Stomach (tissue), 9 donors: ENCODE measurements around the gene GTPBP8. TPM values are rescaled to one million over a fixed set of nuclear protein-coding genes. Genes with fewer than 3 reads are reported as not detected.

Experiments used
- DNase-seq, 2 donors: peaks; one replicate each; pipeline versions ENCODE4 v3.0.0 to v3.0.0-alpha.2; 2013 to 2019
- H3K27ac ChIP-seq, 5 donors: fragments of 200-600 bp in 4 of 5; sonication (generic) in 4 of 5; one replicate each; pipeline ENCODE4 v1.5.1; 2013 to 2019; ENCODE audit warnings: mild to moderate bottlenecking in 1 of 5, moderate library complexity in 1 of 5
- H3K27me3 ChIP-seq, 3 donors: fragments of 200-600 bp; sonication (generic); one replicate each; pipeline ENCODE4 v1.5.1; 2017 to 2019; ENCODE audit warnings: mixed run types in 1 of 3
- H3K36me3 ChIP-seq, 4 donors: fragments of 200-600 bp; sonication (generic); 1 replicate in 3 of 4; 2 replicates in 1 of 4; pipeline ENCODE4 v1.5.1; 2016 to 2019
- H3K4me1 ChIP-seq, 4 donors: fragments of 200-600 bp; sonication (generic); one replicate each; pipeline ENCODE4 v1.5.1; 2016 to 2019
- H3K4me3 ChIP-seq, 4 donors: fragments of 200-600 bp; sonication (generic) in 3 of 4; one replicate each; pipeline ENCODE4 v1.5.1; 2016 to 2019; ENCODE audit warnings: mild to moderate bottlenecking in 1 of 4
- H3K9me3 ChIP-seq, 4 donors: fragments of 200-600 bp; sonication (generic); one replicate each; pipeline ENCODE4 v1.5.1; 2016 to 2019
- EP300 ChIP-seq: sonication (generic); formaldehyde crosslinking; IDR thresholded peaks from one replicate; pipeline ENCODE4 v1.6.1; 2017; ENCODE audit warnings: antibody characterized with exemption
- POLR2A ChIP-seq, 4 donors: fragments of 450-650 bp; IDR thresholded peaks; one replicate each; pipeline ENCODE4 v1.6.1; 2016; ENCODE audit warnings: antibody characterized with exemption in 4 of 4, control low read depth in 2 of 4, mild to moderate bottlenecking in 1 of 4, moderate library complexity in 1 of 4
- POLR2AphosphoS5 ChIP-seq, 3 donors: sonication (generic); formaldehyde crosslinking; IDR thresholded peaks; one replicate each; pipeline ENCODE4 v1.6.1; 2016; ENCODE audit warnings: antibody characterized with exemption in 3 of 3
- WGBS, 5 donors: extraction: QIAGEN DNeasy Blood & Tissue Kit in 3 of 5; methylation state at CpG; one replicate each; pipeline versions ENCODE4 v1.1.5 to v1.1.7; 2013 to 2018; 5-methylcytosine and 5-hydroxymethylcytosine counted together
- intact Hi-C: fragments of 100-400 bp; cut with DNase I; formaldehyde crosslinking; loops from one replicate; pipeline ENCODE4 v1.15.1; 2023; ENCODE audit warnings: low total_unique reads
- polyA plus RNA-seq, 3 donors: library from polyadenylated mRNA; stranded (reverse); fragments of 200-250 nt; gene quantifications; one replicate each; pipeline ENCODE4 v1.2.3, GENCODE V29; 2013
- total RNA-seq, 5 donors: library from RNA; depleted of rRNA; stranded (reverse); fragments of >200 nt; gene quantifications; one replicate each; pipeline versions ENCODE4 v1.1.0 to v1.2.3, GENCODE V29; 2014 to 2016
- TF ChIP-seq, protein P1 (sequence below), 7 experiments: fragments of 450-650 bp in 4 of 7; fragments of 200-600 bp in 3 of 7; sonication (generic) in 3 of 7; IDR thresholded peaks; one replicate each; pipeline ENCODE4 v1.5.1; 2016 to 2019; ENCODE audit warnings: antibody characterized with exemption in 7 of 7, control low read depth in 2 of 7, mild to moderate bottlenecking in 1 of 7
- donor health status: healthy with polysubstance abuse.
- donor health status: Bipolar disorder and iron deficiency.
- donor health status: healthy.

Gene GTPBP8
- total and polyA plus RNA-seq, 8 donors = 7.5 to 19.8 (median 12.6) TPM; not detected in 1

DNA sequence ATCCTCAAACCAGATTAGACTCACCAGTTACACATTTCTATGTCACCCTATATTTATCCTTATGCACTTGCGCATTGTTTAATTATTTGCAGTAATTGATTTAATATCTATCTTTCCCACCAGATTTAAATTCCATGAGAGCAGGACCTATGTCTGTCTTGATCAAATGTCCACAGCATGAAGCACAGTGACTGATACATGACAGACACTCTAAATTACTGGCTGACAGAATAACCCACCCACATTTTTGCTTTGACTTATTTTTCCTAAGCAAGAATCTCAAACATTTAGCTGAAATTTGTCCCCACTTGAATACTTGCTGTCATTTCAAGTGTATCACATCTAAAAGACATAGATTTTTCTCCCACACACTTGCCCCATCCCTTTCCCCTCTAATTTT, 23.4 kb upstream of the GTPBP8 start:
- intact Hi-C loops = no loop called here
- no peak for DNase-seq
- no peaks in the 10 kb centered on the region for H3K4me1 ChIP-seq
- H3K9me3 ChIP-seq = peaks cover 0 to 17% (median 10%) of the 10 kb centered on the region in 4 donors
- 95 to 100% (median 97%) methylated on average over 1 of the region's 1 CpG for WGBS, 5 donors
- H3K27me3 ChIP-seq = peaks cover 0 to 4% (median 0%) of the 10 kb centered on the region in 3 donors
- H3K36me3 ChIP-seq = no peaks in the 10 kb centered on the region
- H3K4me3 ChIP-seq = no peak overlapping the region
- H3K27ac ChIP-seq = no peak overlapping the region
- TF ChIP-seq POLR2A (IDR thresholded peaks at IDR 0.05) = no peak
- TF ChIP-seq, protein P1, sequence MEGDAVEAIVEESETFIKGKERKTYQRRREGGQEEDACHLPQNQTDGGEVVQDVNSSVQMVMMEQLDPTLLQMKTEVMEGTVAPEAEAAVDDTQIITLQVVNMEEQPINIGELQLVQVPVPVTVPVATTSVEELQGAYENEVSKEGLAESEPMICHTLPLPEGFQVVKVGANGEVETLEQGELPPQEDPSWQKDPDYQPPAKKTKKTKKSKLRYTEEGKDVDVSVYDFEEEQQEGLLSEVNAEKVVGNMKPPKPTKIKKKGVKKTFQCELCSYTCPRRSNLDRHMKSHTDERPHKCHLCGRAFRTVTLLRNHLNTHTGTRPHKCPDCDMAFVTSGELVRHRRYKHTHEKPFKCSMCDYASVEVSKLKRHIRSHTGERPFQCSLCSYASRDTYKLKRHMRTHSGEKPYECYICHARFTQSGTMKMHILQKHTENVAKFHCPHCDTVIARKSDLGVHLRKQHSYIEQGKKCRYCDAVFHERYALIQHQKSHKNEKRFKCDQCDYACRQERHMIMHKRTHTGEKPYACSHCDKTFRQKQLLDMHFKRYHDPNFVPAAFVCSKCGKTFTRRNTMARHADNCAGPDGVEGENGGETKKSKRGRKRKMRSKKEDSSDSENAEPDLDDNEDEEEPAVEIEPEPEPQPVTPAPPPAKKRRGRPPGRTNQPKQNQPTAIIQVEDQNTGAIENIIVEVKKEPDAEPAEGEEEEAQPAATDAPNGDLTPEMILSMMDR (IDR thresholded peaks at IDR 0.05) = no peak
- TF ChIP-seq EP300 = no peak
- no peak for TF ChIP-seq POLR2AphosphoS5 (IDR thresholded peaks at IDR 0.05)

DNA sequence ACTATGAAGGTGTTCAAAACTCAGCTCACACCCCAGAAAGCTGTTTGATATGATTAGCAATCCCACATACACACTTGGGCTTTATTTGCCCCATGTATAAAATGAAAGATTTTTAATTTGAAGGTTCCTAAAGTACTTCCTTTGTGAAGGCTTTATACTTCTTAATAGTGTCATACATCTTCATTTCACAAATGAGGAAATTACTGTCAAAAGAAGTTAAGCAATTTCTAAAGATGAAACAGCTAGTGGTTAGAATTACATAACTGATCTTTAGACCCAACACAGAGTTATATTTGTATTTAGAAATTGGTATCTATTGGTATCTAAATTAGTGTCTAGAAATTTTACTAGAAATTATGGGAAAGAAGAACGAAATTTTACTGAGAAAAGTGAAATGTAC, 23.0 kb upstream of the GTPBP8 start:
- peaks cover 0 to 15% (median 10%) of the 10 kb centered on the region in 4 donors for H3K9me3 ChIP-seq
- intact Hi-C loops = no loop called here
- peaks cover 0 to 4% (median 0%) of the 10 kb centered on the region in 3 donors for H3K27me3 ChIP-seq
- 48 to 72% (median 59%) methylated on average over 1 of the region's 1 CpG for WGBS, 5 donors
- H3K27ac ChIP-seq = no peak overlapping the region
- no peak overlapping the region for H3K4me3 ChIP-seq
- H3K4me1 ChIP-seq = no peaks in the 10 kb centered on the region
- no peak for DNase-seq
- no peaks in the 10 kb centered on the region for H3K36me3 ChIP-seq
- TF ChIP-seq, protein P1 (IDR thresholded peaks at IDR 0.05) = no peak
- no peak for TF ChIP-seq POLR2A (IDR thresholded peaks at IDR 0.05)
- no peak for TF ChIP-seq POLR2AphosphoS5 (IDR thresholded peaks at IDR 0.05)
- TF ChIP-seq EP300 = no peak

DNA sequence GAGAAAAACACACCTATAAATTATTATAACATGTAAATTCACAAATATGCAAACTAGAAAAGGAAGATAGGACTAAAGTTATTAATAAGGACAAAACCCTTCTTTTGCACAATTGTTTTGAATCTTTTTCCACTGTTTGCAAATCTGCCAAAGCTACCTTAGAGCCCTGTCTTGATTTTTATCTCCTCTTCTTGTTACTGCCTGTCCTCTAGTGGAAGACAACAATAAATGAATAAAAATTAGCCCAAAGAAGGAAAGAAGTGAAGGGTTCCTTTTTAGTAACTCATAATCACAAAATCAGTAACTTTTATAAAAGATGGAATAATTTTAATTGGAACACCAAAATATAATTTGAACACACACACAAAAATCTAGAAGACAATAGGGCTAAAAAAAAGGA, 18.6 kb upstream of the GTPBP8 start:
- TF ChIP-seq POLR2A (IDR thresholded peaks at IDR 0.05) (no peak), POLR2AphosphoS5 (IDR thresholded peaks at IDR 0.05) (no peak)
- TF ChIP-seq, protein P1 (IDR thresholded peaks at IDR 0.05) = no peak
- H3K4me1 ChIP-seq = no peaks in the 10 kb centered on the region
- no peak overlapping the region for H3K27ac ChIP-seq
- no peaks in the 10 kb centered on the region for H3K36me3 ChIP-seq
- no peak overlapping the region for H3K4me3 ChIP-seq
- no peaks in the 10 kb centered on the region for H3K9me3 ChIP-seq
- no peaks in the 10 kb centered on the region for H3K27me3 ChIP-seq
- intact Hi-C loops = loop anchor here (5.0 to 10.0 kb wide), 2 partner anchors 237 to 325 kb away; no protein-coding TSS in a partner anchor
- no peak for DNase-seq

DNA sequence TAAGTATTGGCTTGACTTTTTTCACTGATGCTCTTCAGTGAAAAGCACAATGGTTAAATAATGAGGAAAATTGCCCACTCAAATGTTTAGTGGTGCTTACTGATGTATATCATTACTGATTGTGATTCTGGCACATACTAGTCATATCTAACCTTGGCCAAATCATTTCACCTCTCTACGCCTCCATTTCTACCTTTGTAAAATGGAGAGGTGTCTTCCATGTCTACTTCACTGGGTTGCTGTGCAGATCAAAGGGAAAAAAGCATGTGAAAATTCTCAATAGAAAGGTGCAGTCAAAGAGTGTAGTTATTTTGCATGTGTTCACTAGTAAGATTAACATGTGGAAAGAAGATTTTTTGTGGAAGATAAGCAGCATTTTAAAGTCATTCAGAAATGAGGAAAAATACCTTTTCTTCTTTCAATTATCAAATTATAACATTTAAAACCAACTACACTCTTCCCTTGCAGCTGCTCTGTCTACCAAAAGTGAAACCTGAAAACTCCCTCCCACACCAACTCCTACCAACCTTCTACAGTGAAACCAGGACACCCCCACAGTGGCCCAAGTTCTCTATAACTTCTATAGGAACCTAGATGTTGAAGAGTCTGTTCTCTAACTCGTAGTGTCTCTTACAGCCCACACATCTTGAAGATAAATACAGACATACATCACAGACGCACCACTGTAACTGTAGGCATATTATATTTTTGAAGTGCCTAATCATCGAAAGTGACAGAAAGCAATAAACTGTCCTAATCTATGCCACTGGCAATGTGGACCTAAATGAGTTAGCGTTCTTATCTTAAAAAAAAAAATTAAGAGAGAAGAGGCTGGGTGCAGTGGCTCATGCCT, 17.2 kb upstream of the GTPBP8 start:
- DNase-seq = peak in 1 of 2 donors; percentile 29
- H3K27ac ChIP-seq = peak overlapping the region in 1 of 5 donors; percentile 60

More for the DNA sequence above, 17.2 kb upstream of the GTPBP8 start:
- 63 to 82% (median 72%) methylated on average over 5 of the region's 5 CpGs for WGBS, 5 donors
- Histone ChIP-seq H3K36me3 (no peaks in the 10 kb centered on the region), H3K9me3 (no peaks in the 10 kb centered on the region), H3K4me3 (peak overlapping the region in 3 of 4 donors; percentile 11 to 19 (median 12)), H3K4me1 (no peaks in the 10 kb centered on the region), H3K27me3 (no peaks in the 10 kb centered on the region)
- intact Hi-C loops = loop anchor here (5.0 to 10.0 kb wide), 2 partner anchors 239 to 326 kb away; no protein-coding TSS in a partner anchor
- TF ChIP-seq POLR2A (IDR thresholded peaks at IDR 0.05) (no peak), EP300 (no peak), POLR2AphosphoS5 (IDR thresholded peaks at IDR 0.05) (no peak)
- TF ChIP-seq, protein P1 (IDR thresholded peaks at IDR 0.05) = no peak
